ENCODE data around the gene CDS2. TPM values are rescaled to one million over a fixed set of nuclear protein-coding genes. Genes with fewer than 3 reads are reported as not detected.

The CDS2 gene
- total and polyA plus RNA-seq, 2 of the 13 experiments (the other 11 are each of a cell fraction or from before 2014, with no cell fraction given): 81.3 to 153 TPM

DNA sequence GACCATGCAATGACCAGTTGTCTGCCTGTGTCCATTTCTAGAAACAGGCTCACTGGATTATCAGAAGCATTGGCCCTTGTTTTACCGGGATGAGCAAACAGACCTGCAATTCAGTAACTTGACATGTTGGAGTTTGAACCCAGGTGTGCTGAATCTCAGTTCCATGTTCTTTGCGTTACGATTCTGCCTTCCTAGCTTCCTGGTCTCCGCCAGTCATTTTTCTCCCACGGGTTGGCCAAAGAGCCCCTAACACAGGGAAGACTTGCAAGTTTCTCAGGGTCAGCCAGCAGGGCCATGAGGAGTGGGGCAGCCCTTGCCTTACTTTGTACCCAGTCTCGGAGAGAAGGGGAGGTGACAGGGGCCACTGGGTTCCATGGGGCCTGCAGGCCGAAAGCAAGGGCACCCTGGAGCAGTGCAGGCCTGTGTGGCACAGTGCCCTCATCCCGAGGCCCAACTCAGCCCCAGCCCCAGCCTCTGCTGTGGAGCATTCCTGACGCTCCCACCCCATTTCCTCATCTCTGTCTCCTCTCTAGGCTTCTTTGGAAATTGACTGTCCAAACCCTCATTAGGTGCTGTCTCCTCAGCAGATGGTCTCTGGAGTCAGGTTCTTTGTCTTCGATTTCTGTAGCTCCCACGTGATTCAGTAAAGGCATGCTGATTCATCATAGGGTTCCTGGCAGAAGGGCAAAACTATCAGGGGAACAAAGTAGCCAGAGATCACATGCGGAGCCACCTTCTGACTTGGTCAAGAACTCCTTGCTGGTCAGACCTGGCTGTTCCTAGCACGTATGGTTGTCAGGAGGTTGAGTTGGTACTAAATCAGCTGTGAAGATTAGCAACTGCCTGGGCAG, 23.6 kb downstream of the CDS2 start (continued):
- TF ChIP-seq, protein P1, sequence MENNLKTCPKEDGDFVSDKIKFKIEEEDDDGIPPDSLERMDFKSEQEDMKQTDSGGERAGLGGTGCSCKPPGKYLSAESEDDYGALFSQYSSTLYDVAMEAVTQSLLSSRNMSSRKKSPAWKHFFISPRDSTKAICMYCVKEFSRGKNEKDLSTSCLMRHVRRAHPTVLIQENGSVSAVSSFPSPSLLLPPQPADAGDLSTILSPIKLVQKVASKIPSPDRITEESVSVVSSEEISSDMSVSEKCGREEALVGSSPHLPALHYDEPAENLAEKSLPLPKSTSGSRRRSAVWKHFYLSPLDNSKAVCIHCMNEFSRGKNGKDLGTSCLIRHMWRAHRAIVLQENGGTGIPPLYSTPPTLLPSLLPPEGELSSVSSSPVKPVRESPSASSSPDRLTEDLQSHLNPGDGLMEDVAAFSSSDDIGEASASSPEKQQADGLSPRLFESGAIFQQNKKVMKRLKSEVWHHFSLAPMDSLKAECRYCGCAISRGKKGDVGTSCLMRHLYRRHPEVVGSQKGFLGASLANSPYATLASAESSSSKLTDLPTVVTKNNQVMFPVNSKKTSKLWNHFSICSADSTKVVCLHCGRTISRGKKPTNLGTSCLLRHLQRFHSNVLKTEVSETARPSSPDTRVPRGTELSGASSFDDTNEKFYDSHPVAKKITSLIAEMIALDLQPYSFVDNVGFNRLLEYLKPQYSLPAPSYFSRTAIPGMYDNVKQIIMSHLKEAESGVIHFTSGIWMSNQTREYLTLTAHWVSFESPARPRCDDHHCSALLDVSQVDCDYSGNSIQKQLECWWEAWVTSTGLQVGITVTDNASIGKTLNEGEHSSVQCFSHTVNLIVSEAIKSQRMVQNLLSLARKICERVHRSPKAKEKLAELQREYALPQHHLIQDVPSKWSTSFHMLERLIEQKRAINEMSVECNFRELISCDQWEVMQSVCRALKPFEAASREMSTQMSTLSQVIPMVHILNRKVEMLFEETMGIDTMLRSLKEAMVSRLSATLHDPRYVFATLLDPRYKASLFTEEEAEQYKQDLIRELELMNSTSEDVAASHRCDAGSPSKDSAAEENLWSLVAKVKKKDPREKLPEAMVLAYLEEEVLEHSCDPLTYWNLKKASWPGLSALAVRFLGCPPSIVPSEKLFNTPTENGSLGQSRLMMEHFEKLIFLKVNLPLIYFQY (CRISPR knock-in tag; IDR thresholded peaks at IDR 0.05; ENCODE audit: borderline replicate concordance): no peak
- TF ChIP-seq, protein P2, sequence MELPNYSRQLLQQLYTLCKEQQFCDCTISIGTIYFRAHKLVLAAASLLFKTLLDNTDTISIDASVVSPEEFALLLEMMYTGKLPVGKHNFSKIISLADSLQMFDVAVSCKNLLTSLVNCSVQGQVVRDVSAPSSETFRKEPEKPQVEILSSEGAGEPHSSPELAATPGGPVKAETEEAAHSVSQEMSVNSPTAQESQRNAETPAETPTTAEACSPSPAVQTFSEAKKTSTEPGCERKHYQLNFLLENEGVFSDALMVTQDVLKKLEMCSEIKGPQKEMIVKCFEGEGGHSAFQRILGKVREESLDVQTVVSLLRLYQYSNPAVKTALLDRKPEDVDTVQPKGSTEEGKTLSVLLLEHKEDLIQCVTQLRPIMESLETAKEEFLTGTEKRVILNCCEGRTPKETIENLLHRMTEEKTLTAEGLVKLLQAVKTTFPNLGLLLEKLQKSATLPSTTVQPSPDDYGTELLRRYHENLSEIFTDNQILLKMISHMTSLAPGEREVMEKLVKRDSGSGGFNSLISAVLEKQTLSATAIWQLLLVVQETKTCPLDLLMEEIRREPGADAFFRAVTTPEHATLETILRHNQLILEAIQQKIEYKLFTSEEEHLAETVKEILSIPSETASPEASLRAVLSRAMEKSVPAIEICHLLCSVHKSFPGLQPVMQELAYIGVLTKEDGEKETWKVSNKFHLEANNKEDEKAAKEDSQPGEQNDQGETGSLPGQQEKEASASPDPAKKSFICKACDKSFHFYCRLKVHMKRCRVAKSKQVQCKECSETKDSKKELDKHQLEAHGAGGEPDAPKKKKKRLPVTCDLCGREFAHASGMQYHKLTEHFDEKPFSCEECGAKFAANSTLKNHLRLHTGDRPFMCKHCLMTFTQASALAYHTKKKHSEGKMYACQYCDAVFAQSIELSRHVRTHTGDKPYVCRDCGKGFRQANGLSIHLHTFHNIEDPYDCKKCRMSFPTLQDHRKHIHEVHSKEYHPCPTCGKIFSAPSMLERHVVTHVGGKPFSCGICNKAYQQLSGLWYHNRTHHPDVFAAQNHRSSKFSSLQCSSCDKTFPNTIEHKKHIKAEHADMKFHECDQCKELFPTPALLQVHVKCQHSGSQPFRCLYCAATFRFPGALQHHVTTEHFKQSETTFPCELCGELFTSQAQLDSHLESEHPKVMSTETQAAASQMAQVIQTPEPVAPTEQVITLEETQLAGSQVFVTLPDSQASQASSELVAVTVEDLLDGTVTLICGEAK (IDR thresholded peaks at IDR 0.05): no peak
- TF ChIP-seq, protein P2 (CRISPR knock-in tag; IDR thresholded peaks at IDR 0.05): no peak; the same call in 1 of the 2 replicates
- TF ChIP-seq ZNF235 (CRISPR knock-in tag; IDR thresholded peaks at IDR 0.05; ENCODE audit: borderline replicate concordance) (peak; percentile 95), HNRNPL (IDR thresholded peaks at IDR 0.05; ENCODE audit: low read depth, low read length) (peak; percentile 94), ZNF460 (CRISPR knock-in tag; IDR thresholded peaks at IDR 0.05; ENCODE audit: borderline replicate concordance) (no peak; the same call in 1 of the 2 replicates), ISL2 (CRISPR knock-in tag; IDR thresholded peaks at IDR 0.05) (peak; percentile 46; the same call in 1 of the 2 replicates), ARNT2 (CRISPR knock-in tag; IDR thresholded peaks at IDR 0.05; ENCODE audit: low read depth) (peak; percentile 11; the same call in 1 of the 2 replicates)
- TF ChIP-seq, protein P3, sequence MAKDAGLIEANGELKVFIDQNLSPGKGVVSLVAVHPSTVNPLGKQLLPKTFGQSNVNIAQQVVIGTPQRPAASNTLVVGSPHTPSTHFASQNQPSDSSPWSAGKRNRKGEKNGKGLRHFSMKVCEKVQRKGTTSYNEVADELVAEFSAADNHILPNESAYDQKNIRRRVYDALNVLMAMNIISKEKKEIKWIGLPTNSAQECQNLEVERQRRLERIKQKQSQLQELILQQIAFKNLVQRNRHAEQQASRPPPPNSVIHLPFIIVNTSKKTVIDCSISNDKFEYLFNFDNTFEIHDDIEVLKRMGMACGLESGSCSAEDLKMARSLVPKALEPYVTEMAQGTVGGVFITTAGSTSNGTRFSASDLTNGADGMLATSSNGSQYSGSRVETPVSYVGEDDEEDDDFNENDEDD (CRISPR knock-in tag; IDR thresholded peaks at IDR 0.05; ENCODE audit: borderline replicate concordance): peak; percentile 70; the same call in 1 of the 2 replicates
- TF ChIP-seq, protein P4, sequence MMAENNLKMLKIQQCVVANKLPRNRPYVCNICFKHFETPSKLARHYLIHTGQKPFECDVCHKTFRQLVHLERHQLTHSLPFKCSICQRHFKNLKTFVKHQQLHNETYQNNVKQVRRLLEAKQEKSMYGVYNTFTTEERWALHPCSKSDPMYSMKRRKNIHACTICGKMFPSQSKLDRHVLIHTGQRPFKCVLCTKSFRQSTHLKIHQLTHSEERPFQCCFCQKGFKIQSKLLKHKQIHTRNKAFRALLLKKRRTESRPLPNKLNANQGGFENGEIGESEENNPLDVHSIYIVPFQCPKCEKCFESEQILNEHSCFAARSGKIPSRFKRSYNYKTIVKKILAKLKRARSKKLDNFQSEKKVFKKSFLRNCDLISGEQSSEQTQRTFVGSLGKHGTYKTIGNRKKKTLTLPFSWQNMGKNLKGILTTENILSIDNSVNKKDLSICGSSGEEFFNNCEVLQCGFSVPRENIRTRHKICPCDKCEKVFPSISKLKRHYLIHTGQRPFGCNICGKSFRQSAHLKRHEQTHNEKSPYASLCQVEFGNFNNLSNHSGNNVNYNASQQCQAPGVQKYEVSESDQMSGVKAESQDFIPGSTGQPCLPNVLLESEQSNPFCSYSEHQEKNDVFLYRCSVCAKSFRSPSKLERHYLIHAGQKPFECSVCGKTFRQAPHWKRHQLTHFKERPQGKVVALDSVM (CRISPR knock-in tag; IDR thresholded peaks at IDR 0.05): peak; percentile 12; the same call in 1 of the 2 replicates

Data from HepG2 (cell line).